Femur (tissue), 1 donor: ENCODE results near the gene VGLL3.
"Not testable (repeated sequence)": the region's sequence is repeated elsewhere in the genome, so short reads cannot be mapped to it uniquely, and the experiment has no call there.

ENCODE experiments used
- DNase-seq: peaks from one replicate; pipeline ENCODE4 v3.0.0-alpha.2; 2017

Gene VGLL3

DNA sequence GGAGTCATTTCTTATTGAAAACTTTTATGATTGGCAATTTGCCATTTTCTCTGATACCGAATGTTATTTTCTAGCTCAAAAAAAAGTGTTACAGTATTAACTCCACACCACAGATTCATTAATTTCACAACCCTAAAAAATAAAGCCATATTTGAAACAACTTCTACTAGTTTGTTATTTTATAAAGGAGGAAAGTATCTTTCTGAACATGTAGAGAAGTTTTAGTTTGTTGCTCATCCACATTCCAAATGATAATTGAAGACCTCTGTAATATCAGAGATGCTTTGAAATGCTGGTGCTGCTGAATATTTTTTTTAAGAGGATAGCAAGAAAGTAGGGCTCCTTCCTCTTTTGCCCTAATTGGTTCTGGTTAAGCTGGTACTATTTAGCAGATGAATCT is 1.9 kb downstream of the VGLL3 start:
- no peak for DNase-seq

- no peak for DNase-seq
Measured at GRCh38 chr3:86988235-86988634, 2.7 kb downstream of the VGLL3 start.

GRCh38 chr3:86987421-86987715 is 3.6 kb downstream of the VGLL3 start:
- no peak for DNase-seq

- DNase-seq, result no peak
Measured at GRCh38 chr3:86986671-86987420, 4.1 kb downstream of the VGLL3 start.

DNA sequence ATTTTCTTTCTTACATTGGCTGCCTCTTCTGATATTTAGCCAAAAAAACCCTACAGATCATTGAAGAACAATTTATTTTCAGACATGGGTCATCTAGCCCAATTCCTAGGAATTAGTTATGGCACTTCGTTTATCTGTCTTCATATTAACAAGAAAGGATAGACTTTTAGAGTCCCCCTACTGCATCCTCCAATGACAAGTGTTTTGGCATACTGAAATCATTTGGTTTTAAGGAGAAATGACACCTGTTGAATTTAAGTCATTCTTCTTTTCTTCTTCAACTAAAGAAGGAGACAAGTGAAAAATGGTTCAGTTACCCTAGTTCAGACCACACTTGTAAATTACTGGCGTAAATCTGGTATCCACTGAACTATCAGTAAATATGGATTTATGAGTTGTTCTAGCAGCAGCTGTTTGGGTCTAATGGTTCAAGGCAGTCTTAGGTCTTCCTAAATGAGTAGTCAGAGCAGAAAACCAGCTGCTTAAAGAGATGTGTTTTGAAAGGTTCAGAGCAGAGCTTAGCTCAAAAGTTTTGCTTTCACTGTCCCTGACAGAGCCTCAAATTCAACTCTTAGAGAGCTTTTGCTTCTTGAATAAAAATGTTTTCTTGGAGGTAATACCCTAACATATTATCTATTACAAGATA is 5.6 kb downstream of the VGLL3 start:
- no peak for DNase-seq

DNA sequence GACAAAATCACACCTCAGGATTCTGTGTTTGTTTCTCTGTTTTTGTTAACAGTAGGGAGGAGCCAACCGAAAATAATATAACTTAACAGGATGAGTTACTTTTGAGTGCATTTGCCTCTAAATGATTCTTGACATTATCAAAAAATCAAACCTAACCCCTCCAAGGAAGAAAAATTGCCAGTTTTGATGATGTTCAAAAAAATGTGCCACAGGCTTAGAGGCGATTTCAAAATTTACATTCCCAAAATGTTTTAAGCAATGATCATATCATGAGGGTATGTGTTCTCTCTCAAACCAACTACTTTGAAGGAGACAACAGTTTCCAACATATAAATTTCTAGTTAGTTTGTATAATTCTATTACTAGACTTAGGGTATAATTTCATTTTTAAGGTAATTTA is 6.7 kb downstream of the VGLL3 start:
- DNase-seq, result no peak

- peak; percentile 43 for DNase-seq
Measured at GRCh38 chr3:86982883-86983282, 8.1 kb downstream of the VGLL3 start.

GRCh38 chr3:86978111-86978551 is 12.8 kb downstream of the VGLL3 start:
- peak; percentile 42 for DNase-seq

- DNase-seq, result no peak
Measured at GRCh38 chr3:86976219-86976618, 14.7 kb downstream of the VGLL3 start.

GRCh38 chr3:86974177-86974576 is 16.8 kb downstream of the VGLL3 start:
- DNase-seq, result not testable (repeated sequence)

- DNase-seq, result no peak
Measured at GRCh38 chr3:86973440-86973839, 17.5 kb downstream of the VGLL3 start.

- no peak for DNase-seq
Measured at GRCh38 chr3:86969500-86970189, 21.3 kb downstream of the VGLL3 start.

DNA sequence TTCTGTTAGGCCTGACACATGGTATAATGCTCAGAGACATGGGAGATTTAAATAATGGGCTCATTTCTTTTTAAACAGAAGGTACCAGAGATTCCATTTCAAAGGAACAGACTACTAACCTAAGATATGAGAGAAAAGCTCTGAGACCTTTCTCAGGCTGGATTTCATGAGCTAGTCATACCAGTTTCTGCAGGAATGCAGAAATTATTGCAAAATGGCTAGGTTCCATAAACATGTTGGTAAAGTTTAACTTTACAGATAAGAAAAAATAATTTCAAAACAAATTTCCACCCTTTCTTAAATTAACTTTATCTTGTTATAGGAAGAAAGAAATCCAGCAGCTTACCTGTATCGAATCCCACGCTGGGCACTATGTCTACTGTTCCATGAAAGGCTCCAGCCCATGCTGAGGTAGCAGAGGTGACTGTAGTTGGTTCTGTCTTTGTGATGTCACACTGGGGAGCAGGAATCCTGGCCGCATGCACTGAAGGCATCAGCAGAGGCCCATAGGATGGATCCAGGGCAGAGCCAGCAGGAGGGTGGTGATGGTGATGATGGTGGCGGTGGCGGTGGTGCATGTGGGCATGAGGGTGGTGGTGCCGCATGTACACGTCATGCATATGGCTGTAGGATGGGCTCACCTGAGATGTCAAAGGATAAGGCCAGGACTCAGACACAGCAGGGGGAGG is 22.6 kb downstream of the VGLL3 start:
- no peak for DNase-seq

DNA sequence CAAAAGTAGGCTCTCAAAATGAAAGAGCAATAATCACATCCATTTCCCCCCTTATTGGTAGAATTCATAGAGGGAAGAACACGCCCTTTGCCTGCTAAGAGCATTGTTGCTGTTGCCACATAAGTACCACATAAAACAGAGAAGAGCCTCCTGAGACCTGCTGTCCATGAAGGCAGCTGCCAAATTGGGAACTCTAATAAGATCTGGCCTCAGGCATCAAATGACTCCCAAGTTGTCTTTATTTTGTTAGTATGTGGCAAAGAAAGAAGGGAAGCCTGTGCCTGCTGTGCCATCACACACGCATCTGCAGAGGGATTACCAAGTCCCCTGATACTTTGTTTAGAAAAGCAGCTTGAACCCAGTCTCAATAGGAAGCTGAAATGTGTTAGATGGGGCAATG is 23.9 kb downstream of the VGLL3 start:
- no peak for DNase-seq

DNA sequence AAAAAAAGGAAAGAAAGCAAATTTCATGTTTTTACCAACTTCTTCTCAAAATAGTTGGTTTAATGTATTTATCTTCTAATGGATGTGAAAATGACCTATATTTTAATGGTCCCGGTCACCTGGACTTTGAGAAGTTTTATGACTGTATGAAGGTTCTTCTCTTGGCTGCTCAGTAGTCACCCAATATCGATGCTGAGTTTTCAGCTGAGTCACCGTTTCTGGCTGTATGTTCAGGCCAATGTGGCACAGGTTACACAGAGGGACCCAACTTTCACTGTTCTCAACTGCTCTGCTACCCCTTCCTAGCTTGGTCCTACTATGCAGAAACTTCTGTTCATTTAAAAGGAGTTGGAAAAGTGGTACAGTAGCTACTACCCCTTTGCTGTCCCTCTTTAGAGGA is 25.8 kb downstream of the VGLL3 start:
- DNase-seq, result no peak

GRCh38 chr3:86963611-86964010 is 27.3 kb downstream of the VGLL3 start:
- DNase-seq, result no peak

- DNase-seq, result no peak
Measured at GRCh38 chr3:86961297-86961696, 29.7 kb downstream of the VGLL3 start.

DNA sequence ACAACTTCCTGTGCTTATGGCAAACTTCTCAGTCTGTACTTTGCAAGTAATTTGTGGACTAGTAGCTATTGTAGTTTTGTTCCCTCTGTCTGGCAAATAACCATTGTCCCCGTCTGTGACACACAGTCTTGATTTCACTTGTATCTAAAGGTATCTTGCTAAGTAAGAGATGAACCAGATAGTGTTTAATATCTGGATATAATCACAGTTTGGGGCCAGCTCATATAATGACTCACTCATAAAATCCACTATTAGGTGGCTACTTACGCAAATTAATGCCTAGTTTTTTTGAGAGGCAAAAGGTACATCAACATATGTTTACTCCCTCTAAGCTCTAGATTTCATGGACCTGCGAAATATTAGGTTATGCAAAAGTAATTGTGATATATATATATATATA is 30.4 kb downstream of the VGLL3 start:
- no peak for DNase-seq

GRCh38 chr3:86958534-86958933 is 32.4 kb downstream of the VGLL3 start:
- DNase-seq, result no peak

GRCh38 chr3:86954747-86955146 is 36.2 kb downstream of the VGLL3 start:
- no peak for DNase-seq

DNA sequence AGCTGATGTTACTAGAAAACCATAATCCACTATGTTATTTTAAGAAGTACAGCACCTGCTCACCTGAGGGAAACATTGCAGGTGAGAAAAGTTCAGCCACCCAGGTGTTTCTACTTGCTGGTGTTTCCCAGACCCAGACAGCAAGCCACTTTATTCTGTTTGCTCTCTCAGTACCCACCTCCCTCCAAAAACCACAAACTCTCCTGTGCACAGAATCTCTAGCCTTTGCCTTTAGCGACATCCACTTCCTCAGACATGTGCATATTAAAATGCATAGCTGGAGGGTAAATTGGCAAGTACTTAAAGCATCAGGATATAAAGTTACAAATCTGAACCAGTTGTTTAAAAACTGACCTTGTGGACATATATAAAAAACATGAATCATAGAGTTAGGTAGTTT is 36.7 kb downstream of the VGLL3 start:
- DNase-seq, result no peak

- DNase-seq, result no peak
Measured at GRCh38 chr3:86951322-86951721, 39.6 kb downstream of the VGLL3 start.

- no peak for DNase-seq
Measured at GRCh38 chr3:86950717-86951116, 40.2 kb downstream of the VGLL3 start.

DNA sequence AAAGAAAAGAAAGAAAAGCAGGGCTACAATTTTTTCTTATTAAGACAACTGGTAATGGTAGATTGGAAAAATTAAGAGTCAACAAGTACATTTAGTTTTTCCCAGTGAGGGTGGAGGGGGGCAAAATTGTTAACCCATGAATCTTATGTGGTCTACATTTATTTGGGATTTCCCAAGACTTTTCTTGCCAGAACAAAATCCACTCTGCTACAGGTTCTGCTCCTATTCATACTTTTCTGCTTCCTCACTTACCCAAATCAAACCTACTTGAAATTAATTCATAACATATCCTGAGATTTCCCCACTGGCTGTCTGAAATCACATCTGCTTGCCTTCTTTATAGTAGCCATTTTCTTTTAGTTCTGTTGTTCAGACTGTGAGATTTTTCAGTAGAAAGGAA is 41.1 kb downstream of the VGLL3 start:
- DNase-seq, result no peak
